SK-N-SH (cell line): ENCODE measurements around the gene PRRT1. TPM values are rescaled to one million over a fixed set of nuclear protein-coding genes. Genes with fewer than 3 reads are reported as not detected.

Experiments
- CTCF ChIA-PET: fragments of 300-600, 350-600 bp; formaldehyde crosslinking; extraction: SDS; loops from one replicate; lab custom pipeline; 2021; lab: Yijun Ruan, JAX
- POLR2A ChIA-PET: fragments of 350-600 bp; sonication (Branson Sonifier 250); formaldehyde crosslinking; extraction: SDS; loops from one replicate; lab custom pipeline; 2020; ENCODE audit warnings: antibody characterized with exemption, inconsistent platforms; lab: Yijun Ruan, JAX
- DNase-seq: peaks from one replicate; pipeline ENCODE4 v3.0.0; 2012
- H2AFZ ChIP-seq: fragments of 200-600 bp; sonication (generic); 2 replicates; pipeline ENCODE4 v1.8.1; 2016; ENCODE audit warnings: antibody characterized with exemption, mild to moderate bottlenecking, low read depth
- H3F3A ChIP-seq: fragments of 200-600 bp; sonication (generic); replicated peaks from 2 replicates; pipeline ENCODE3; 2016; ENCODE audit warnings: antibody characterized with exemption, mild to moderate bottlenecking; ENCODE audit not compliant: insufficient read depth
- H3K27ac ChIP-seq, 2 experiments: fragments of 200-500 bp in 1 of 2; fragments of 200-600 bp in 1 of 2; sonication (Bioruptor generic) in 1 of 2; sonication (generic), shearing (Covaris generic) in 1 of 2; 2 replicates each; pipeline versions ENCODE4 v1.5.1 to v1.6.1; 2014 to 2016; ENCODE audit warnings: low read depth in 2 of 2, inconsistent platforms in 1 of 2, low read length in 1 of 2, mild to moderate bottlenecking in 1 of 2, mixed read lengths in 1 of 2
- H3K27me3 ChIP-seq: fragments of 200-600 bp; sonication (generic), shearing (Covaris generic); 2 replicates; pipeline ENCODE4 v1.6.1; 2016; ENCODE audit warnings: mixed run types; ENCODE audit not compliant: insufficient read depth
- H3K36me3 ChIP-seq, 2 experiments: fragments of 200-500 bp in 1 of 2; fragments of 200-600 bp in 1 of 2; sonication (Bioruptor generic) in 1 of 2; sonication (generic) in 1 of 2; replicated peaks in 1 of 2; 2 replicates each; pipeline versions ENCODE3 to v1.5.1; 2014 to 2016; ENCODE audit warnings: low read length in 1 of 2, mild to moderate bottlenecking in 1 of 2; ENCODE audit not compliant: insufficient read depth in 2 of 2, control insufficient read depth in 1 of 2
- H3K4me1 ChIP-seq, 2 experiments: fragments of 200-500 bp in 1 of 2; fragments of 200-600 bp in 1 of 2; sonication (Bioruptor generic) in 1 of 2; sonication (generic), shearing (Covaris generic) in 1 of 2; 2 replicates each; pipeline versions ENCODE4 v1.5.1 to v1.6.1; 2014 to 2016; ENCODE audit warnings: low read depth in 1 of 2, low read length in 1 of 2, mixed run types in 1 of 2; ENCODE audit not compliant: insufficient read depth in 2 of 2, control insufficient read depth in 1 of 2
- H3K4me2 ChIP-seq: fragments of 200-600 bp; sonication (generic), shearing (Covaris generic); 2 replicates; pipeline ENCODE4 v1.6.1; 2017; ENCODE audit warnings: mixed run types
- H3K4me3 ChIP-seq, 2 experiments: fragments of 200-500 bp in 1 of 2; fragments of 200-600 bp in 1 of 2; sonication (Bioruptor generic) in 1 of 2; sonication (generic), shearing (Covaris generic) in 1 of 2; 2 replicates each; pipeline versions ENCODE4 v1.5.1 to v1.8.1; 2014 to 2016; ENCODE audit warnings: low read depth in 2 of 2, inconsistent platforms in 1 of 2, low read length in 1 of 2, mild to moderate bottlenecking in 1 of 2, mixed read lengths in 1 of 2, moderate library complexity in 1 of 2
- H3K79me2 ChIP-seq: fragments of 200-600 bp; sonication (generic); 2 replicates; pipeline ENCODE4 v1.8.1; 2017; ENCODE audit warnings: mild to moderate bottlenecking; ENCODE audit not compliant: insufficient read depth
- H3K9ac ChIP-seq: fragments of 200-600 bp; sonication (generic); 2 replicates; pipeline ENCODE4 v1.6.1; 2017; ENCODE audit warnings: mixed run types
- H3K9me2 ChIP-seq: fragments of 200-600 bp; sonication (generic); 2 replicates; pipeline ENCODE4 v1.6.1; 2017; ENCODE audit warnings: mixed run types
- H3K9me3 ChIP-seq: fragments of 200-600 bp; sonication (generic); 2 replicates; pipeline ENCODE4 v1.6.1; 2017; ENCODE audit warnings: mixed run types, mild to moderate bottlenecking, moderate library complexity
- H4K20me1 ChIP-seq: fragments of 200-600 bp; sonication (generic); 2 replicates; pipeline ENCODE4 v1.6.1; 2017; ENCODE audit warnings: mild to moderate bottlenecking, mixed run types; ENCODE audit not compliant: insufficient read depth
- GABPA ChIP-seq: IDR thresholded peaks from 2 replicates; pipeline ENCODE4 v1.4.0; 2012; ENCODE audit warnings: low read depth, mild to moderate bottlenecking
- POLR2AphosphoS5 ChIP-seq: IDR thresholded peaks from 2 replicates; pipeline ENCODE4 v1.6.1; 2012; ENCODE audit warnings: low read depth, low read length
- RAD21 ChIP-seq: IDR thresholded peaks from 2 replicates; pipeline ENCODE4 v1.6.1; 2012; ENCODE audit warnings: mild to moderate bottlenecking, low read length
- REST ChIP-seq: IDR thresholded peaks from 2 replicates; pipeline ENCODE4 v1.6.1; 2012; ENCODE audit warnings: mild to moderate bottlenecking, low read depth, low read length, moderate library complexity
- TAF1 ChIP-seq: IDR thresholded peaks from 2 replicates; pipeline ENCODE4 v1.6.1; 2012; ENCODE audit warnings: low read depth, mild to moderate bottlenecking, low read length, moderate library complexity, borderline replicate concordance
- USF1 ChIP-seq: IDR thresholded peaks from 2 replicates; pipeline ENCODE4 v1.4.0; 2012; ENCODE audit warnings: low read depth, borderline replicate concordance
- USF2 ChIP-seq: fragments of 150-350 bp; IDR thresholded peaks from 2 replicates; pipeline ENCODE4 v1.6.1; 2017; ENCODE audit warnings: antibody characterized with exemption, low read length, low read depth, borderline replicate concordance
- YY1 ChIP-seq: IDR thresholded peaks from 2 replicates; pipeline ENCODE4 v1.4.0; 2012; ENCODE audit warnings: low read depth, mild to moderate bottlenecking
- WGBS: methylation state at CpG from one replicate; pipeline ENCODE4 v1.1.6; 2017; ENCODE audit warnings: low lambda C conversion rate; 5-methylcytosine and 5-hydroxymethylcytosine counted together
- polyA plus RNA-seq, 3 experiments: library from polyadenylated mRNA; depleted of rRNA; stranded (reverse); fragments of >200 nt; gene quantifications; 2 replicates each; pipeline ENCODE4 v1.2.3, GENCODE V29; 2012
- TF ChIP-seq, protein P1 (sequence below): fragments of 200-600 bp; sonication (generic); IDR thresholded peaks from 2 replicates; pipeline ENCODE4 v1.6.1; 2017; ENCODE audit warnings: antibody characterized with exemption, mild to moderate bottlenecking, moderate library complexity

PRRT1 gene
- polyA plus RNA-seq, 1 of the 3 experiments (the other 2 are of a cell fraction) = 1.5 TPM

DNA sequence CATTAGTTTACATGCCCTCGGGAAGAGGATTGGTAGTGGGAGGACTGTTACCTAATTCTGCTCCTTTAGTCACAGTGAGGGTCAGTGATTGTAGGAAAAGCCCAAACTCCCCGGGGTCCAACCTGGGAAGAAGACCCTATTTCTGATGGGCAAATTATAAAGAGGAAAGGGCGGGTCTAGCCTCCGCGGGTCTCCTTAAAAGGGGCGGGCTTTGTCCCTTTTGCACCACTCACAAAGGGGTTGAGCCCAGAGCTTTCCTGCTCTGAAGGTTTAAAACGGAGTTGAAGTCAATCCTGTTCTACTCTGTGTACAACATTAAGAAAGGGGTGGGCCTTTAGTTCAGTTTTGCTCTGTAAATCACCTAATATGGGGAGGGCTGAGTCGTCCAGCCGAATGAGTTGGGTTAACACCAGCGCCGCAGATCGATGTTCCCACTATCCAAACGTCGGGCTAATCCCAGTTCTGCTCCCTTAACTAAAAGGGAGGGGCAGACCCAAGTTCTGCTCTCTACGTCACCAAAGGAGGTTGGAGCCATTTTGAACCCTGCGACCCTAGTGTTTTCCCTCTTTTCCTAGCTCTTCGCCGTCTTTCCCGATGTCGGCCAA, 25.5 kb upstream of the PRRT1 start:
- H3K9ac ChIP-seq = peak overlapping the region; percentile 84
- H3K27me3 ChIP-seq = no peaks in the 10 kb centered on the region
- no peaks in the 10 kb centered on the region for H3K9me3 ChIP-seq
- peaks cover 9 to 12% of the 10 kb centered on the region in 2 experiments for H3K36me3 ChIP-seq
- peaks cover 12 to 40% of the 10 kb centered on the region in 2 experiments; a peak in 3 of 4 replicates for H3K4me1 ChIP-seq
- ChIA-PET CTCF (interaction anchor here (1.4 to 1.6 kb wide), 2 partner anchors 18 to 129 kb away, joined by 4 read pairs; no protein-coding TSS in a partner anchor), POLR2A (interaction anchor here (1.3 to 4.1 kb wide), 6 partner anchors 13 to 794 kb away, joined by 5 to 22 read pairs (median 6); partner anchors contain the start of genes ATF6B, FKBPL, PBX2 and PRRT1)
- H4K20me1 ChIP-seq = no peaks in the 10 kb centered on the region
- 3% methylated on average over 19 of the region's 20 CpGs for WGBS
- peak overlapping the region; percentile 88 for H2AFZ ChIP-seq
- peak overlapping the region; percentile 98 to 99 for H3K27ac ChIP-seq
- H3F3A ChIP-seq = peaks cover 13% of the 10 kb centered on the region
- DNase-seq = peak; percentile 55
- H3K4me3 ChIP-seq = peak overlapping the region; percentile 84 to 99
- TF ChIP-seq YY1 (peak; percentile 79), POLR2AphosphoS5 (peak; percentile 56), TAF1 (peak; percentile 49), GABPA (peak; percentile 33; the same call in 1 of the 2 replicates), USF2 (no peak)
- H3K4me2 ChIP-seq = peak overlapping the region; percentile 81
- peaks cover 47% of the 10 kb centered on the region for H3K79me2 ChIP-seq
- no peaks in the 10 kb centered on the region for H3K9me2 ChIP-seq

DNA sequence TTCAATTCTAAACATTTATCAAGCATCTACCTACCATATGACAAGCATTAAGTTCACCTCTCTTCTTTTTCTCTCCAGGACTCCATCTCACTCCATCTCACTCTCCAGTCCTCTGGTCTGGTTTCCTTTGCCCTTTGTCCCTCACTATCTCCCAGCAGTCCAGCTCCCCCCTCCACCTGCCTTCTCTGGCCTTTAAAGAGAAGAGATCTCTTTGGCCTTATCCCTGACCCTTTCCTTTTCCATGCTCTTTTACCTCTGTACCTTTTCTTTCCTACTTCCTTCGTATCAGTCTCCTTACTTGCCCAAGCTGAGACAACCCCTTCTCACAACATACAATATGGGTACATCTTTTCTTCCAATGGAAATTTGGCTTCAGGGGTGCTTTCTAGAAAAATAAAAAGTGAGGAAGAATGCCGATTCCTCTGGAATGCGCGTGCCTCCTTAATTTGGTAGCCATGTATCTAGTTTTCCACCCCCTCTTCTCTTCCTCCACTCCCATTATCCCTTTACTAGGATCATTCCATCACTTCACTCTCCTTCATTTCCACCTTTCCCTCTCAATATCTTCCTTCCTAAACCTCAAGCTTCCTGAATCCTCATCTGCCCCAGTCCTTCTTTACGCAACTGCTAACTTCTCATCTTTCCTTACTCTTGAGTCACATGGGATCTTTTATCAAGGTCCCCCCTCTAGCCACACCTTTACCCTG, 24.9 kb upstream of the PRRT1 start:
- H3K27me3 ChIP-seq = no peaks in the 10 kb centered on the region
- H3K4me3 ChIP-seq = peak overlapping the region; percentile 84 to 99
- peaks cover 53% of the 10 kb centered on the region for H3K79me2 ChIP-seq
- H3K9me2 ChIP-seq = no peaks in the 10 kb centered on the region
- no peaks in the 10 kb centered on the region for H3K9me3 ChIP-seq
- H3K4me2 ChIP-seq = peak overlapping the region; percentile 81
- TF ChIP-seq REST = no peak
- no peak for TF ChIP-seq RAD21
- TF ChIP-seq, protein P1, sequence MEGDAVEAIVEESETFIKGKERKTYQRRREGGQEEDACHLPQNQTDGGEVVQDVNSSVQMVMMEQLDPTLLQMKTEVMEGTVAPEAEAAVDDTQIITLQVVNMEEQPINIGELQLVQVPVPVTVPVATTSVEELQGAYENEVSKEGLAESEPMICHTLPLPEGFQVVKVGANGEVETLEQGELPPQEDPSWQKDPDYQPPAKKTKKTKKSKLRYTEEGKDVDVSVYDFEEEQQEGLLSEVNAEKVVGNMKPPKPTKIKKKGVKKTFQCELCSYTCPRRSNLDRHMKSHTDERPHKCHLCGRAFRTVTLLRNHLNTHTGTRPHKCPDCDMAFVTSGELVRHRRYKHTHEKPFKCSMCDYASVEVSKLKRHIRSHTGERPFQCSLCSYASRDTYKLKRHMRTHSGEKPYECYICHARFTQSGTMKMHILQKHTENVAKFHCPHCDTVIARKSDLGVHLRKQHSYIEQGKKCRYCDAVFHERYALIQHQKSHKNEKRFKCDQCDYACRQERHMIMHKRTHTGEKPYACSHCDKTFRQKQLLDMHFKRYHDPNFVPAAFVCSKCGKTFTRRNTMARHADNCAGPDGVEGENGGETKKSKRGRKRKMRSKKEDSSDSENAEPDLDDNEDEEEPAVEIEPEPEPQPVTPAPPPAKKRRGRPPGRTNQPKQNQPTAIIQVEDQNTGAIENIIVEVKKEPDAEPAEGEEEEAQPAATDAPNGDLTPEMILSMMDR = no peak
- TF ChIP-seq USF1 = peak; percentile 10; the same call in 1 of the 2 replicates
- peaks cover 12 to 40% of the 10 kb centered on the region in 2 experiments; a peak in 3 of 4 replicates for H3K4me1 ChIP-seq
- 5% methylated on average over 5 of the region's 5 CpGs for WGBS
- ChIA-PET POLR2A (interaction anchor here (0.7 to 4.1 kb wide), 8 partner anchors 13 to 795 kb away, joined by 3 to 22 read pairs (median 6); partner anchors contain the start of genes ATF6B, FKBPL, GPANK1 and PBX2), CTCF (interaction anchor here (0.7 to 1.6 kb wide), 4 partner anchors 10 to 129 kb away, joined by 3 to 4 read pairs (median 4); partner anchors contain the start of gene EGFL8)
- peaks cover 9 to 12% of the 10 kb centered on the region in 2 experiments for H3K36me3 ChIP-seq
- peaks cover 13% of the 10 kb centered on the region for H3F3A ChIP-seq
- peak overlapping the region; percentile 98 to 99 for H3K27ac ChIP-seq
- DNase-seq = no peak
- peak overlapping the region; percentile 84 for H3K9ac ChIP-seq
- H2AFZ ChIP-seq = peak overlapping the region; percentile 88
- no peaks in the 10 kb centered on the region for H4K20me1 ChIP-seq
